Esophagus squamous epithelium (tissue), 5 donors: ENCODE measurements around the gene RRAD. TPM values are rescaled to one million over a fixed set of nuclear protein-coding genes. Genes with fewer than 3 reads are reported as not detected.

Source experiments
- DNase-seq: peaks from one replicate; lab custom pipeline; 2025; lab: John Stamatoyannopoulos, UW
- H3K27ac ChIP-seq, 4 donors: fragments of 200-600 bp; sonication (generic); one replicate each; pipeline ENCODE4 v1.5.1; 2016 to 2019; ENCODE audit warnings: mild to moderate bottlenecking in 1 of 4
- H3K27me3 ChIP-seq, 4 donors: fragments of 200-600 bp; sonication (generic); 1 replicate in 3 of 4; 2 replicates in 1 of 4; pipeline versions ENCODE4 v1.5.1 to v1.6.0; 2017 to 2021; ENCODE audit warnings: antibody characterized with exemption in 1 of 4
- H3K36me3 ChIP-seq, 3 donors: fragments of 200-600 bp; sonication (generic); one replicate each; pipeline ENCODE4 v1.5.1; 2016 to 2019
- H3K4me1 ChIP-seq, 3 donors: fragments of 200-600 bp; sonication (generic); one replicate each; pipeline ENCODE4 v1.5.1; 2017 to 2019
- H3K4me3 ChIP-seq, 4 donors: fragments of 200-600 bp; sonication (generic); 1 replicate in 3 of 4; 2 replicates in 1 of 4; pipeline ENCODE4 v1.5.1; 2016 to 2019; ENCODE audit warnings: mild to moderate bottlenecking in 2 of 4, moderate library complexity in 1 of 4
- H3K9me3 ChIP-seq, 3 donors: fragments of 200-600 bp; sonication (generic); one replicate each; pipeline ENCODE4 v1.5.1; 2016 to 2019
- CTCF ChIP-seq, 6 experiments: fragments of 450-650 bp in 4 of 6; fragments of 200-600 bp in 2 of 6; sonication (generic) in 2 of 6; IDR thresholded peaks; one replicate each; pipeline ENCODE4 v1.5.1; 2016 to 2019; ENCODE audit warnings: antibody characterized with exemption in 6 of 6, mild to moderate bottlenecking in 4 of 6, moderate library complexity in 4 of 6
- POLR2A ChIP-seq, 4 donors: fragments of 450-650 bp; IDR thresholded peaks; one replicate each; pipeline ENCODE4 v1.6.1; 2017; ENCODE audit warnings: antibody characterized with exemption in 4 of 4, mild to moderate bottlenecking in 4 of 4, moderate library complexity in 3 of 4
- WGBS, 2 donors: methylation state at CpG; one replicate each; pipeline ENCODE4 v1.1.5; 2018; 5-methylcytosine and 5-hydroxymethylcytosine counted together
- intact Hi-C: fragments of 100-400 bp; cut with DNase I; formaldehyde crosslinking; loops from one replicate; pipeline ENCODE4 v1.15.0; 2022
- total RNA-seq, 4 donors: library from RNA; depleted of rRNA; stranded (reverse); fragments of >200 nt; gene quantifications; one replicate each; pipeline ENCODE4 v1.1.0, GENCODE V29; 2016
- donor health status: DM: yes; HTN: yes; CAD: no.

The RRAD gene
- total RNA-seq, 4 donors from 2014 or later, result 68.7 to 208 (median 129) TPM

- intact Hi-C loops, result no loop called here
- WGBS, 2 donors, result 42 to 56% methylated on average over 4 of the region's 4 CpGs
- Histone ChIP-seq H3K27ac (no peak overlapping the region), H3K9me3 (no peaks in the 10 kb centered on the region), H3K4me3 (no peak overlapping the region), H3K36me3 (peaks cover 7 to 42% (median 8%) of the 10 kb centered on the region in 3 donors), H3K4me1 (peaks cover 0 to 11% (median 0%) of the 10 kb centered on the region in 3 donors), H3K27me3 (no peaks in the 10 kb centered on the region)
- TF ChIP-seq CTCF (IDR thresholded peaks at IDR 0.05) (no peak), POLR2A (IDR thresholded peaks at IDR 0.05) (no peak)
- DNase-seq, result no peak
Observed at GRCh38 chr16:66889622-66890021, 35.7 kb downstream of the RRAD start.

- intact Hi-C loops, result no loop called here
- TF ChIP-seq CTCF (IDR thresholded peaks at IDR 0.05) (no peak), POLR2A (IDR thresholded peaks at IDR 0.05) (no peak)
- no peak overlapping the region for H3K27ac ChIP-seq
- H3K27me3 ChIP-seq, result no peaks in the 10 kb centered on the region
- 88 to 92% methylated on average over 6 of the region's 6 CpGs for WGBS, 2 donors
- H3K4me1 ChIP-seq, result peaks cover 0 to 11% (median 0%) of the 10 kb centered on the region in 3 donors
- H3K9me3 ChIP-seq, result no peaks in the 10 kb centered on the region
- H3K4me3 ChIP-seq, result no peak overlapping the region
- peaks cover 8 to 49% (median 10%) of the 10 kb centered on the region in 3 donors for H3K36me3 ChIP-seq
- DNase-seq, result no peak
Observed at GRCh38 chr16:66888647-66889615, 36.4 kb downstream of the RRAD start.

- Histone ChIP-seq H3K27me3 (no peaks in the 10 kb centered on the region), H3K9me3 (no peaks in the 10 kb centered on the region), H3K27ac (no peak overlapping the region), H3K4me1 (peaks cover 0 to 16% (median 0%) of the 10 kb centered on the region in 3 donors), H3K4me3 (no peak overlapping the region), H3K36me3 (peaks cover 8 to 62% (median 10%) of the 10 kb centered on the region in 3 donors)
- intact Hi-C loops, result no loop called here
- 81 to 83% methylated on average over 3 of the region's 3 CpGs for WGBS, 2 donors
- TF ChIP-seq POLR2A (IDR thresholded peaks at IDR 0.05), result no peak
- no peak for TF ChIP-seq CTCF (IDR thresholded peaks at IDR 0.05)
- no peak for DNase-seq
Observed at GRCh38 chr16:66886914-66887313, 38.4 kb downstream of the RRAD start.

GRCh38 chr16:66886321-66886720 lies 39.0 kb downstream of the RRAD start:
- TF ChIP-seq POLR2A (IDR thresholded peaks at IDR 0.05) (no peak), CTCF (IDR thresholded peaks at IDR 0.05) (no peak)
- WGBS, 2 donors, result 63 to 67% methylated on average over 2 of the region's 2 CpGs
- Histone ChIP-seq H3K4me3 (no peak overlapping the region), H3K4me1 (peaks cover 0 to 22% (median 4%) of the 10 kb centered on the region in 3 donors), H3K27ac (no peak overlapping the region), H3K27me3 (no peaks in the 10 kb centered on the region), H3K9me3 (no peaks in the 10 kb centered on the region), H3K36me3 (peaks cover 8 to 59% (median 10%) of the 10 kb centered on the region in 3 donors)
- DNase-seq, result no peak
- intact Hi-C loops, result no loop called here

- Histone ChIP-seq H3K36me3 (peaks cover 8 to 56% (median 10%) of the 10 kb centered on the region in 3 donors), H3K4me1 (peaks cover 0 to 29% (median 8%) of the 10 kb centered on the region in 3 donors), H3K9me3 (no peaks in the 10 kb centered on the region), H3K27ac (no peak overlapping the region), H3K27me3 (no peaks in the 10 kb centered on the region), H3K4me3 (no peak overlapping the region)
- 86 to 88% methylated on average over 9 to 10 of the region's 12 CpGs for WGBS, 2 donors
- intact Hi-C loops, result no loop called here
- TF ChIP-seq POLR2A (IDR thresholded peaks at IDR 0.05) (no peak), CTCF (IDR thresholded peaks at IDR 0.05) (no peak)
- DNase-seq, result no peak
Observed at GRCh38 chr16:66885491-66885890, 39.8 kb downstream of the RRAD start.
